Astrocyte (in vitro differentiated cells and primary cell): ENCODE data around the gene RCAN3.

Experiments used
- CTCF ChIP-seq: IDR thresholded peaks from 2 replicates; pipeline ENCODE4 v1.5.1; 2011; ENCODE audit warnings: low read depth, mild to moderate bottlenecking, inconsistent platforms, low read length, moderate library complexity; ENCODE audit not compliant: insufficient read depth
- EZH2 ChIP-seq: IDR thresholded peaks from 2 replicates; pipeline ENCODE4 v1.6.1; 2012; ENCODE audit warnings: mild to moderate bottlenecking, low read length, inconsistent platforms; ENCODE audit not compliant: insufficient read depth

- TF ChIP-seq CTCF (no peak), EZH2 (no peak)
Measured at GRCh38 chr1:24506691-24507381, 4.2 kb downstream of the RCAN3 start.
